Measurements from ENCODE around the gene SPIB. TPM values are rescaled to one million over a fixed set of nuclear protein-coding genes. Genes with fewer than 3 reads are reported as not detected.

The SPIB gene
- polyA plus RNA-seq, result 1 to 10 TPM in 2 of 3 donors, under 1 TPM in 1; 0.38 to 1.6 (median 1.5) TPM

DNA sequence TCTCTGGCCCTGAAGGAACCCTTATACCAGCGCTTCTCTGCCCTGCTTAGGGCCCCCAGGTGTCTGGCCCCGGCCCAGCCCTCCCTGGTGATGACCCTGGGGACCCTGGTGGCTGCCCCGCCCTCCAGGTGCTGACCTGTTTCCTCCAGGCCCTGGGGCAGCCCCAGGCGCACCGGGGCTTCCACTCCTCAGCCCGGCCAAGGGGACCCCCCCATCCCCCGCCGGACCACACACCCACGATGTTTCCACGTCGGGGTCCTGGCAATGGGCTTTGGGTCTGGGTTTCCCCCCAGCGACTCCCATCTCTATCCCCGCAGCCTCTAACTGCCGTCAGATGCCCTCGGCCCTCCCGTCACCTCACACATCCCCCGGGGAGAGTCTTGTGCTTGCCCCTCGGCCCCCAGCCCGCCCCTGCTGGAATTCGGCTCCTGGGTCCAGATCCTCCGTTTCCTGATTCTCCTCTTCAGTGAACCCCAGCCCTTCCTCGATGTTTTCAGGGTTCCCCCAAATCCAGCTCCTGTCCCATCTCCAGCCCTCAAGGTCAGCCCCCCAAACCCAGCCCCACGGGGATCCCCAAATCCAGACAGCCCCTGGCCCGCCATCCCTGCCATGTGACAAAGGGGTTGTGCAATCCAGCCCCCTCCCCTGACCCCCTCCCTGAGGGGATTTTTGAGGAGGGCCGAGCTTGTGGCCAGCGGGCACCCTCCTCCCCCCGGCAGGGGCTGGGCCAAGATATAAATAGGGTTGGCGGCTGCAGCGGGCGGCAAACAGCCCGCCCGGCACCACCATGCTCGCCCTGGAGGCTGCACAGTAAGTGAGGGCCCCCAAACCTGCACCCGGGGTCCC is at the start of gene SPIB:
Gene SPIB, plus strand, starts transcription at position 763 of the 846 bp plus-strand sequence. Its CDS starts 25 bp downstream, at position 788.
- no peaks in the 10 kb centered on the region for H3K36me3 Mint-ChIP-seq
- peaks cover 0 to 17% (median 10%) of the 10 kb centered on the region in 3 donors for H3K27me3 Mint-ChIP-seq (ENCODE audit: low read depth in 3 of 3)
- peaks cover 9 to 14% of the 10 kb centered on the region in 2 donors for H3K4me1 Mint-ChIP-seq
- H3K27ac Mint-ChIP-seq, result peak within 1 kb of the TSS in 1 of 6 donors; percentile 78
- H3K9me3 Mint-ChIP-seq, result peaks cover 0 to 1% (median 0%) of the 10 kb centered on the region in 6 donors
- H3K4me3 Mint-ChIP-seq, result peak within 1 kb of the TSS in 2 of 5 donors; percentile 3 to 9
- no peak for DNase-seq

DNA sequence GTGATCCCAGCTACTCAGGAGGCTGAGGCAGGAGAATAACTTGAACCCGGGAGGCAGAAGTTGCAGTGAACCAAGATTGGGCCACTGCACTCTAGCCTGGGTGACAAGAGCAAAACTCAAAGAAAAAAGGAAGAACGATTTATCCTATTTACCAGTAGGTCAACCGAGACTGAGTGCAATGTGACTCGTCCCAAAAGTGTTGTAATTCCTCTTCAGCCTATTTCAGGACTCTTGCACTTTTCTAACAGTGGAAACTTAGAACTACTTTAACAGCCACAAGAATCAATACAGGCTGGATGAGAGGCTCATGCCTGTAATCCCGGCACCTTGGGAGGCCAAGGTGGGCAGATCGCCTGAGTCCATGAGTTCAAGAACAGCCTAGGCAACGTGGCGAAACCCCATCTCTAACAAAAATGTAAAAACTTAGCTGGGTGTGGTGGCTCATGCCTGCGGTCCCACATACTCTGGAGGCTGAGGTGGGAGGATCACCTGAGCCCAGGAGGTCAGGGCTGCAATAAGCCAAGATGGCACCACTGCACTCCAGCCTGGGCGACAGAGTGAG is 46.7 kb upstream of the SPIB start:
- DNase-seq, result no peak
- Mint-ChIP-seq H3K27ac (no peak overlapping the region), H3K4me1 (peaks cover 20 to 23% of the 10 kb centered on the region in 2 donors), H3K27me3 (ENCODE audit: low read depth in 3 of 3) (peaks cover 8 to 14% (median 10%) of the 10 kb centered on the region in 3 donors), H3K36me3 (no peaks in the 10 kb centered on the region), H3K4me3 (no peak overlapping the region), H3K9me3 (peaks cover 0 to under 1% (median 0%) of the 10 kb centered on the region in 6 donors)

DNA sequence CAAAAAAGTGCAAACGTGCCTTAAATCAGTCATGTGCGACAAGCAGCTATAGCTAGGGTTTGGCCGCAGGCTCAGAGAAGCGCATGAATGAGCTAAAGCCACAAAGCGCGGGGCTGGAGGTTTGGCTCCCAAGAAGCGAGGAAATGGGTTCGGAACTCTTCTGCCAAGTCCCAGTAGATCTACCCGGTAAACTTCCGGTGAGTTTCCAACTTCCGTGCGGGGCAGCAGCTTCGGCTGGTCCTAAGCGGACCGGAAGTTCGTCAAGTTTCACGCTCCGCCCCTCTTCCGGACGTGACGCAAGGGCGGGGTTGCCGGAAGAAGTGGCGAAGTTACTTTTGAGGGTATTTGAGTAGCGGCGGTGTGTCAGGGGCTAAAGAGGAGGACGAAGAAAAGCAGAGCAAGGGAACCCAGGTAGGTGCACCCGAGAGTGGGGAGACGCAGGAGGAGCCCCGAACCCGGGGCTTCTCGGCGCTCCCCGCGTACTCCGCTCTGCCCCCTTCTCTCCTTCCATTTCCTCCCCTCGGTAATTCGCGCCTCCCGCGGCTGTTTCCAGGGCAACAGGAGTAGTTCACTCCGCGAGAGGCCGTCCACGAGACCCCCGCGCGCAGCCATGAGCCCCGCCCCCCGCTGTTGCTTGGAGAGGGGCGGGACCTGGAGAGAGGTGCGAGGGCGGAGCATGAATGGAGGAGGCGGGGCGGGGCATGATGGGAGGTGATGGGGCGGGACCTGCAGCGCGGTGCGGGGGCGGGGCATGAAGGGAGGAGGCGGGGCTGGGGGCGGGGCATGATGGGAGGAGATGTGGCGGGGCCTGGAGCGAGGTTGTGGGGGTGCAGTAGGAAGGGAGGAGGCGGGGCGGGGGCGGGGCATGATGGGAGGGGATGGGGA is 42.3 kb upstream of the SPIB start, which contains the start of gene NR1H2:
Gene NR1H2, plus strand, starts transcription at position 292 of the 885 bp plus-strand sequence. CDS start 1,149 bp downstream, outside the sequence.
- Mint-ChIP-seq H3K4me3 (peak within 1 kb of the TSS; percentile 95 to 100 (median 99)), H3K27me3 (ENCODE audit: low read depth in 3 of 3) (peaks cover 8 to 13% (median 9%) of the 10 kb centered on the region in 3 donors), H3K36me3 (peaks cover 8 to 21% (median 18%) of the 10 kb centered on the region in 3 donors), H3K4me1 (peaks cover 17 to 27% of the 10 kb centered on the region in 2 donors), H3K27ac (peak within 1 kb of the TSS; percentile 98 to 100 (median 100)), H3K9me3 (peaks cover 0 to 1% (median 0%) of the 10 kb centered on the region in 6 donors)
- DNase-seq, result peak; percentile 95 to 97 (median 97)

DNA sequence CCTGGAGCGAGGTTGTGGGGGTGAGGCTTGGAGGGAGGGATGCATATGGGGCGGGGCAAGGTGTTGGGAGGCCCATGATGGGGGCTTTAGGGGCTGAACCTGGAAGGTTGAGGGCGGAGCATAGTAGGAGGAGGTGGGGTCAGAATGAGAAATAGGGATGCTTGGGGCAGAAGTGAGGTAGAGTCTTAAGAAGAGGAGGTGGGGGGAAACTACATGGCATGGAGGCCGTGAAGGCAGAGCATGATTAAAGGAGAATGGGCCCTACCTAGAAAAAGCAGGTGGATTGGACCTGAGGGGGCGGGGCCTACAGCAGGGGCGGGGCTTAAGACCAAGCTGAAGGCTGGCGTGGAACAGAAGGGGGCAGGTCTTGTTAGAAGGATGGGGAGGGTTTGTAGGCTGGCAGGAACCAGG is 41.7 kb upstream of the SPIB start:
- Mint-ChIP-seq H3K27me3 (ENCODE audit: low read depth in 3 of 3) (peaks cover 8 to 13% (median 11%) of the 10 kb centered on the region in 3 donors), H3K27ac (peak overlapping the region; percentile 72 to 100 (median 99)), H3K36me3 (peaks cover 8 to 22% (median 18%) of the 10 kb centered on the region in 3 donors), H3K4me3 (peak overlapping the region; percentile 51 to 100 (median 99)), H3K9me3 (peaks cover 0 to 1% (median 0%) of the 10 kb centered on the region in 6 donors), H3K4me1 (peaks cover 17 to 27% of the 10 kb centered on the region in 2 donors)
- peak in 2 of 3 donors; percentile 40 to 48 for DNase-seq

DNA sequence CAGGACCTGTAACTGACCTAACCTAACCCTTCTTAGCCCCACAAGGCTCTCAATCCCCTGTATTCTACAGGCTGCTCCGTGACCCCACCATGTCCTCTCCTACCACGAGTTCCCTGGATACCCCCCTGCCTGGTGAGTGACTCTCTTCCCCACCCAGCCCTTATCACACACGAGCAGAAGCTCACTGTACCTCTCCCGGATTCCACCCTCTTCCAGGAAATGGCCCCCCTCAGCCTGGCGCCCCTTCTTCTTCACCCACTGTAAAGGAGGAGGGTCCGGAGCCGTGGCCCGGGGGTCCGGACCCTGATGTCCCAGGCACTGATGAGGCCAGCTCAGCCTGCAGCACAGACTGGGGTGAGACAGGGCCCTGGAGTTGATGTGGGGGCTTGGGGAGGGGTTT is 41.2 kb upstream of the SPIB start:
- peaks cover 17 to 27% of the 10 kb centered on the region in 2 donors for H3K4me1 Mint-ChIP-seq
- DNase-seq, result no peak
- peaks cover 8 to 22% (median 18%) of the 10 kb centered on the region in 3 donors for H3K36me3 Mint-ChIP-seq
- peaks cover 8 to 13% (median 11%) of the 10 kb centered on the region in 3 donors for H3K27me3 Mint-ChIP-seq (ENCODE audit: low read depth in 3 of 3)
- peak overlapping the region; percentile 72 to 100 (median 99) for H3K27ac Mint-ChIP-seq
- H3K4me3 Mint-ChIP-seq, result peak overlapping the region in 4 of 5 donors; percentile 51 to 100 (median 79)
- H3K9me3 Mint-ChIP-seq, result peaks cover 0 to 1% (median 0%) of the 10 kb centered on the region in 6 donors

DNA sequence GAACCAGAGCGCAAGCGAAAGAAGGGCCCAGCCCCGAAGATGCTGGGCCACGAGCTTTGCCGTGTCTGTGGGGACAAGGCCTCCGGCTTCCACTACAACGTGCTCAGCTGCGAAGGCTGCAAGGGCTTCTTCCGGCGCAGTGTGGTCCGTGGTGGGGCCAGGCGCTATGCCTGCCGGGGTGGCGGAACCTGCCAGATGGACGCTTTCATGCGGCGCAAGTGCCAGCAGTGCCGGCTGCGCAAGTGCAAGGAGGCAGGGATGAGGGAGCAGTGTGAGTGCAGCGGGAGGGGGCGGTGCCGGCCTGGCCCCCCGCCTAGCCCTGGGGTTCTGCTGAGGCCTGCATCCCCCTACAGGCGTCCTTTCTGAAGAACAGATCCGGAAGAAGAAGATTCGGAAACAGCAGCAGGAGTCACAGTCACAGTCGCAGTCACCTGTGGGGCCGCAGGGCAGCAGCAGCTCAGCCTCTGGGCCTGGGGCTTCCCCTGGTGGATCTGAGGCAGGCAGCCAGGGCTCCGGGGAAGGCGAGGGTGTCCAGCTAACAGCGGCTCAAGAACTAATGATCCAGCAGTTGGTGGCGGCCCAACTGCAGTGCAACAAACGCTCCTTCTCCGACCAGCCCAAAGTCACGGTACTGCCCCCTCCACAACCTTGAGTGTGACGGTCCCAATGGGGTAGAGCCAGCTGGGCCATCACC is 40.4 kb upstream of the SPIB start:
- peak overlapping the region in 3 of 5 donors; percentile 16 to 47 (median 30) for H3K4me3 Mint-ChIP-seq
- peaks cover 11 to 16% (median 13%) of the 10 kb centered on the region in 3 donors for H3K27me3 Mint-ChIP-seq (ENCODE audit: low read depth in 3 of 3)
- peak overlapping the region in 4 of 6 donors; percentile 57 to 99 (median 94) for H3K27ac Mint-ChIP-seq
- peaks cover 19 to 31% of the 10 kb centered on the region in 2 donors for H3K4me1 Mint-ChIP-seq
- DNase-seq, result no peak
- H3K9me3 Mint-ChIP-seq, result peaks cover 0 to 1% (median 0%) of the 10 kb centered on the region in 6 donors
- H3K36me3 Mint-ChIP-seq, result peaks cover 8 to 22% (median 18%) of the 10 kb centered on the region in 3 donors

DNA sequence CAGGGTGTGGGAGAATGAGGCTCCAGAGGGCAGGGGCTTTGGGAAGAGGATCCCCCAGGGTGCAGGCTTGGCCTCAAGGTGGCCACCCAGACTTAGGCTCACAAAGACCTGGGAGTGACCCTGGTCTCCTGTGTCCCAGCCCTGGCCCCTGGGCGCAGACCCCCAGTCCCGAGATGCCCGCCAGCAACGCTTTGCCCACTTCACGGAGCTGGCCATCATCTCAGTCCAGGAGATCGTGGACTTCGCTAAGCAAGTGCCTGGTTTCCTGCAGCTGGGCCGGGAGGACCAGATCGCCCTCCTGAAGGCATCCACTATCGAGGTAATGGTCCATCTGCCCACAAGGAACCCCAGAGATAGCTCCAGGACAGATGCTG is 39.9 kb upstream of the SPIB start:
- Mint-ChIP-seq H3K4me1 (peaks cover 24 to 36% of the 10 kb centered on the region in 2 donors), H3K36me3 (peaks cover 8 to 22% (median 18%) of the 10 kb centered on the region in 3 donors), H3K27ac (no peak overlapping the region), H3K4me3 (no peak overlapping the region), H3K9me3 (peaks cover 0 to 1% (median 0%) of the 10 kb centered on the region in 6 donors), H3K27me3 (ENCODE audit: low read depth in 3 of 3) (peaks cover 16 to 21% (median 19%) of the 10 kb centered on the region in 3 donors)
- DNase-seq, result no peak

DNA sequence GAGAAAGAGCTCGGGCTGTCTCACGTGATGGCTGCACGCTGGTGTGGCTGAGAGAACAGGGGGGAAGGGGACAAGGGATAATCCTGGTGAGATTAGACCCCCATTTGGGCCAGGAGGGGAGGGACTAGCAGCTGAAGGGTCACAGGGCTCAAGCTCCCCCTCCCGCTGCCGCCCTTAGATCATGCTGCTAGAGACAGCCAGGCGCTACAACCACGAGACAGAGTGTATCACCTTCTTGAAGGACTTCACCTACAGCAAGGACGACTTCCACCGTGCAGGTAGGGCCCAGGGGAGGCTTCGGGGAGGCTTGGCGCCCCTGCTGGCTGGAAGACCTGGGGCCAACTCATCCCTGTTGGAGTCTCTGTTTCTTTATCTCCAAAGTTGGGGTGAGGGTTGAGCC is 39.1 kb upstream of the SPIB start:
- Mint-ChIP-seq H3K4me1 (peaks cover 29 to 43% of the 10 kb centered on the region in 2 donors), H3K36me3 (peaks cover 8 to 22% (median 18%) of the 10 kb centered on the region in 3 donors), H3K9me3 (peaks cover 0 to 1% (median 0%) of the 10 kb centered on the region in 6 donors), H3K4me3 (no peak overlapping the region), H3K27ac (peak overlapping the region in 1 of 6 donors; percentile 34), H3K27me3 (ENCODE audit: low read depth in 3 of 3) (peaks cover 22 to 28% (median 24%) of the 10 kb centered on the region in 3 donors)
- DNase-seq, result no peak

DNA sequence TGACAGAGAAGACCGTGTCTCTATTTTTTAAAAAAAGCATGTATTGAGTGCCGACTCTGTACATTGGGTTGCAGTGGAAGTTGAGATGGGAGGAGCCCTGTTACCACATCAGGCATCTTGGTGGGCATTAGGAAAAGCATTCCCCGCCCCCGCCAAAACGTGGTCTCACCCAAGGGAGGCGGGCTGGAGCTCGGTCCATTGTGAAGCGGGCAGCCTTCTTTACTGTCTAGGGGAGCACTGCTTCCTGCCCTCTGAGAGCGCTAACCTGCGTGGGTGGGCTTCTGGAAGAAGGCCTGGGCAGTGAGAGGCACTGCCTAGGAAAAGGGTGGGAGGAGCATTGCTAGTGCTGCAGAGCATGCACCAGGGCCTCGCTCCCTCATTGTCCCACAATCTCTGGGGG is 38.6 kb upstream of the SPIB start:
- Mint-ChIP-seq H3K4me1 (peaks cover 34 to 49% of the 10 kb centered on the region in 2 donors), H3K27me3 (ENCODE audit: low read depth in 3 of 3) (peaks cover 23 to 27% (median 24%) of the 10 kb centered on the region in 3 donors), H3K4me3 (no peak overlapping the region), H3K27ac (peak overlapping the region in 1 of 6 donors; percentile 45), H3K36me3 (peaks cover 8 to 22% (median 18%) of the 10 kb centered on the region in 3 donors), H3K9me3 (peaks cover 0 to 1% (median 0%) of the 10 kb centered on the region in 6 donors)
- DNase-seq, result no peak

DNA sequence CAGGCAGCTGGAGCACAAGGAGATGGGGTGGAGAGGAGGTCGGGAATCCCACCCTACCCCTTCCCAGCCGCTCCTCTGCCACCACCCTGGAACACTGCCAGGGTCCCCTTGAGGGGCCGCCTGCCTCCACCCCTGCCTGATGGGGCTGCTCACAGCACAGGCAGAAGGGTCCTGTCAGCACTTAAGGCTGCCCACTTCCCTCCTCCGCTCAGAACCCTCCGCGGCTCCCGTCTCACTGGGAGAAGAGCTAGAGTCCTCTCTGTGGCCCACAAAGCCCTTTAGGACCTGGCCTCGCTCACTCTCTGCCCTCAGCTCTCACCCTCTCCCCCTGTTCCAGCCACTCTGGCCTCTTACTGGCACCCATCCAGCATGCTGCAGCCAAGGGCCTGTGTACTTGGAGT is 38.0 kb upstream of the SPIB start:
- H3K27me3 Mint-ChIP-seq (ENCODE audit: low read depth in 3 of 3), result peaks cover 23 to 27% (median 24%) of the 10 kb centered on the region in 3 donors
- peaks cover 8 to 22% (median 18%) of the 10 kb centered on the region in 3 donors for H3K36me3 Mint-ChIP-seq
- H3K4me3 Mint-ChIP-seq, result no peak overlapping the region
- peak overlapping the region in 1 of 6 donors; percentile 28 for H3K27ac Mint-ChIP-seq
- peaks cover 37 to 50% of the 10 kb centered on the region in 2 donors for H3K4me1 Mint-ChIP-seq
- DNase-seq, result no peak
- H3K9me3 Mint-ChIP-seq, result peaks cover 0 to 1% (median 0%) of the 10 kb centered on the region in 6 donors

DNA sequence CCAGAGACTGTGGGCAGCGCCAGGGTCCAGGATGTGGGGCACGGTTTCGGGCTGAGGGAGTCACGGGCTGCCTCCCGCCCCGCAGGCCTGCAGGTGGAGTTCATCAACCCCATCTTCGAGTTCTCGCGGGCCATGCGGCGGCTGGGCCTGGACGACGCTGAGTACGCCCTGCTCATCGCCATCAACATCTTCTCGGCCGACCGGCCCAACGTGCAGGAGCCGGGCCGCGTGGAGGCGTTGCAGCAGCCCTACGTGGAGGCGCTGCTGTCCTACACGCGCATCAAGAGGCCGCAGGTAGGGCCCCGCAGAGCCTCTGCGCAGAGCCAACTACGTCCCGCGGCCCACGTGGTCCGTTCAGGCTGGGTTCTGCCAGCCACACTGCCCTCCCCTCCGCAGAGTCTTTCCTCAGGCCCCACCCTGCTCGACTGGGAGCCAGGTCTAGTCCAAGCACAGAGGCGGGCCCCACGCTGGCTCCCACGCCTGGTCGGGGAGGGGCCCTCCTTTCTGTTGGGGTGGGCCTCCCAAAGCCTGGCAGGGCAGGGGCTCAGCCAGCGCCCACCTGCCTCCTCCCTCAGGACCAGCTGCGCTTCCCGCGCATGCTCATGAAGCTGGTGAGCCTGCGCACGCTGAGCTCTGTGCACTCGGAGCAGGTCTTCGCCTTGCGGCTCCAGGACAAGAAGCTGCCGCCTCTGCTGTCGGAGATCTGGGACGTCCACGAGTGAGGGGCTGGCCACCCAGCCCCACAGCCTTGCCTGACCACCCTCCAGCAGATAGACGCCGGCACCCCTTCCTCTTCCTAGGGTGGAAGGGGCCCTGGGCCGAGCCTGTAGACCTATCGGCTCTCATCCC is 36.6 kb upstream of the SPIB start:
- H3K27me3 Mint-ChIP-seq (ENCODE audit: low read depth in 3 of 3), result peaks cover 15 to 22% (median 19%) of the 10 kb centered on the region in 3 donors
- peaks cover 32 to 39% of the 10 kb centered on the region in 2 donors for H3K4me1 Mint-ChIP-seq
- H3K27ac Mint-ChIP-seq, result peak overlapping the region in 1 of 6 donors; percentile 67
- no peak overlapping the region for H3K4me3 Mint-ChIP-seq
- no peaks in the 10 kb centered on the region for H3K9me3 Mint-ChIP-seq
- peak in 1 of 3 donors; percentile 13 for DNase-seq
- H3K36me3 Mint-ChIP-seq, result peaks cover 8 to 22% (median 18%) of the 10 kb centered on the region in 3 donors

Measured in immature natural killer cell (primary cell).